Right atrium auricular region (tissue), 2 donors: ENCODE data around the gene ATP2A3. TPM values are rescaled to one million over a fixed set of nuclear protein-coding genes. Genes with fewer than 3 reads are reported as not detected.

Experiments used
- DNase-seq: peaks from one replicate; pipeline ENCODE4 v3.0.0-alpha.2; 2019; ENCODE audit warnings: low spot score
- H3K27ac ChIP-seq, 2 donors: fragments of 200-600 bp; sonication (generic); 1 replicate in 1 of 2; 2 replicates in 1 of 2; pipeline ENCODE4 v1.5.1; 2016 to 2019
- H3K27me3 ChIP-seq, 2 donors: fragments of 200-600 bp; sonication (generic); one replicate each; pipeline versions ENCODE4 v1.5.1 to v1.6.0; 2017 to 2019
- H3K36me3 ChIP-seq: fragments of 200-600 bp; sonication (generic); one replicate; pipeline ENCODE4 v1.5.1; 2016
- H3K4me1 ChIP-seq, 2 donors: fragments of 200-600 bp; sonication (generic); one replicate each; pipeline versions ENCODE4 v1.5.1 to v1.6.0; 2017 to 2019
- H3K4me3 ChIP-seq, 2 donors: fragments of 200-600 bp; sonication (generic); 1 replicate in 1 of 2; 2 replicates in 1 of 2; pipeline ENCODE4 v1.5.1; 2017 to 2019; ENCODE audit warnings: mild to moderate bottlenecking in 1 of 2, moderate library complexity in 1 of 2
- H3K9me3 ChIP-seq, 2 donors: fragments of 200-600 bp; sonication (generic); one replicate each; pipeline ENCODE4 v1.5.1; 2019
- total RNA-seq, 2 donors: library from RNA; depleted of rRNA; stranded (reverse); fragments of >200 nt; gene quantifications; one replicate each; pipeline ENCODE4 v1.1.0, GENCODE V29; 2016
- TF ChIP-seq, protein P1 (sequence below), 2 donors: fragments of 200-600 bp; sonication (generic); IDR thresholded peaks; one replicate each; pipeline ENCODE4 v1.5.1; 2019; ENCODE audit warnings: antibody characterized with exemption in 2 of 2

Gene ATP2A3
- total RNA-seq, 2 donors from 2014 or later: 5.5 to 12.2 TPM

DNA sequence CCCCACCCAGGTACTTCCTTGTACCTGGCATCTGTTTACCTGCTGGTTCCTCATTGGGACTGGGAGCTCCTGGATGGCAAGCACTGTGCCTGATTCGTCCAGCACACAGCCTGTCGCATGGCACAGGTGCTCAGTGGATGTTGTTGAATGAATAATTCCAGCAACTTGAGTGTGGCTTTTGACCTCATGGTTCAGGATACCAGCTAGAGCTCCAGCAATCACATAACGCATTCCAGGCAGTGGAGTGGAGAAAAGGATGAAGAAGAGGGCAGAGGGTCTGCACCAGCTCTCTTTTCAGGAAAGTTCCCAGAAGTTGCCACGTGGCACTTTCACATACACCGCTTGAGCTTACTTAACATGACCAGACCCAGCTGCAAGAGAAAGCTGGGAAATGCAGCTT, 70.0 kb downstream of the ATP2A3 start:
- H3K9me3 ChIP-seq: no peaks in the 10 kb centered on the region
- TF ChIP-seq, protein P1, sequence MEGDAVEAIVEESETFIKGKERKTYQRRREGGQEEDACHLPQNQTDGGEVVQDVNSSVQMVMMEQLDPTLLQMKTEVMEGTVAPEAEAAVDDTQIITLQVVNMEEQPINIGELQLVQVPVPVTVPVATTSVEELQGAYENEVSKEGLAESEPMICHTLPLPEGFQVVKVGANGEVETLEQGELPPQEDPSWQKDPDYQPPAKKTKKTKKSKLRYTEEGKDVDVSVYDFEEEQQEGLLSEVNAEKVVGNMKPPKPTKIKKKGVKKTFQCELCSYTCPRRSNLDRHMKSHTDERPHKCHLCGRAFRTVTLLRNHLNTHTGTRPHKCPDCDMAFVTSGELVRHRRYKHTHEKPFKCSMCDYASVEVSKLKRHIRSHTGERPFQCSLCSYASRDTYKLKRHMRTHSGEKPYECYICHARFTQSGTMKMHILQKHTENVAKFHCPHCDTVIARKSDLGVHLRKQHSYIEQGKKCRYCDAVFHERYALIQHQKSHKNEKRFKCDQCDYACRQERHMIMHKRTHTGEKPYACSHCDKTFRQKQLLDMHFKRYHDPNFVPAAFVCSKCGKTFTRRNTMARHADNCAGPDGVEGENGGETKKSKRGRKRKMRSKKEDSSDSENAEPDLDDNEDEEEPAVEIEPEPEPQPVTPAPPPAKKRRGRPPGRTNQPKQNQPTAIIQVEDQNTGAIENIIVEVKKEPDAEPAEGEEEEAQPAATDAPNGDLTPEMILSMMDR (IDR thresholded peaks at IDR 0.05): no peak
- H3K27me3 ChIP-seq: no peaks in the 10 kb centered on the region
- H3K4me3 ChIP-seq: no peak overlapping the region
- peak overlapping the region; percentile 86 to 87 for H3K27ac ChIP-seq
- no peak for DNase-seq
- H3K36me3 ChIP-seq: no peaks in the 10 kb centered on the region
- H3K4me1 ChIP-seq: peaks cover 0 to 57% of the 10 kb centered on the region in 2 donors

DNA sequence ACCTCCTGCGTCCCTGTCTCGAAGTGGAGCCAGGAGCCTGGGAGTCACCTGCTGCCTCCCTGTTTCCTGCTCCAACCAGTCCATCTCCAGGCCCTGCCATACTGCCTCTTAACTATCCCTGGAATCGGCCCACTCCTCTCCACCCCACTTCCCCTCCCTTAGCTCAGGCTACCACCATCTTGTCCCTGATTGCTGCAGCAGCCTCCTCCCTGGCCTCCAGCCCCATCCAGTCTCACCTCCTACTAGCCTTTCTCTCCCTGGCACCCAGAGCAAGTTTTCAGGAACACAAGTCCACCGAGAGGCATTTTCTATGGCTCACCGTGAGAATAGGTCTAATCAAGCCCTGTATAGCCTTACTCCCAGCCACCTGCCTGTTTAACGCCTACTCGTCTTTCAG, 70.5 kb downstream of the ATP2A3 start:
- H3K9me3 ChIP-seq: no peaks in the 10 kb centered on the region
- H3K36me3 ChIP-seq: no peaks in the 10 kb centered on the region
- peak overlapping the region; percentile 60 to 73 for H3K4me3 ChIP-seq
- TF ChIP-seq, protein P1 (IDR thresholded peaks at IDR 0.05): no peak
- H3K27me3 ChIP-seq: no peaks in the 10 kb centered on the region
- H3K27ac ChIP-seq: peak overlapping the region; percentile 86 to 87
- no peak for DNase-seq
- peaks cover 0 to 62% of the 10 kb centered on the region in 2 donors for H3K4me1 ChIP-seq

DNA sequence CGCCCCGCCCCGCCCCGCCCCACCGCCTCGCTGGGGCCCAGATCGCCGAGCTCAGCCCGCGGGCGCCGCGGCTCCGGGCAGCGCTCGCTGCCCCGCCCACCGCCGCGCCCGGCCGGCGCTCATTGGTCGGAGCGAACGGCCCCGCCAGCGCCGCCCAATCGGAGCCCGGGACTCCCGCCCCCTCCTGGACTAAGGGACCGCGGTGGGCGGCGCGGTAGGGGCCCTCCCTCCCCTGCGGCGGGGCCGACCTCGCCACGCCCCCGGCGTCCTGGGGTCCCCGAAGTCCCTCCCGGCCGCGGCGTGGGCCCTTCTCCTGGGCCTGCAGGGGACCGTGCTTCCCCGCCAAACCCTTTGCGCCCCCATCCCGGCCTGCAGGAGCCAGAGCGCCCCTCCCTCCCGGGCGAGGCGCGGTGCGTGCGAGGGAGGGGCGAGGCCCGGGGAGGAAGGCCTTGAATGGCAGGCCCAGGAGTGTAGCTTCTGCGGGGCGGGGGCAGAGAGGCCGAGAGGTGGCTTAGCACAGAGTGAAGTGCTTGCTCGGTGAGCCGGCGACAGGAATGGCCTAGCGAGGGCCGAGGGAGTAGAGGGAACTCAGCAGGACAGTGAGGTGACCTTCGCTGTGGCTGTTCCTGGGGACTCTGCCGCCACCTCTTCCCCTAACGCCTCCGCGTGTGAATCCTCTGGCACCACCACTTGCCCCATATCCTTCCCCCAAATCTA, 71.1 kb downstream of the ATP2A3 start, which contains the start of gene CAMKK1:
Gene CAMKK1 (minus strand): TSS at position 51 of the 717 bp plus-strand sequence. CDS start 7,366 bp downstream, outside the sequence.
- Histone ChIP-seq H3K36me3 (no peaks in the 10 kb centered on the region), H3K4me1 (peaks cover 0 to 66% of the 10 kb centered on the region in 2 donors), H3K27ac (peak within 1 kb of the TSS; percentile 86 to 87), H3K27me3 (no peaks in the 10 kb centered on the region), H3K9me3 (no peaks in the 10 kb centered on the region), H3K4me3 (peak within 1 kb of the TSS; percentile 60 to 73)
- DNase-seq: peak; percentile 85
- TF ChIP-seq, protein P1 (IDR thresholded peaks at IDR 0.05): no peak

DNA sequence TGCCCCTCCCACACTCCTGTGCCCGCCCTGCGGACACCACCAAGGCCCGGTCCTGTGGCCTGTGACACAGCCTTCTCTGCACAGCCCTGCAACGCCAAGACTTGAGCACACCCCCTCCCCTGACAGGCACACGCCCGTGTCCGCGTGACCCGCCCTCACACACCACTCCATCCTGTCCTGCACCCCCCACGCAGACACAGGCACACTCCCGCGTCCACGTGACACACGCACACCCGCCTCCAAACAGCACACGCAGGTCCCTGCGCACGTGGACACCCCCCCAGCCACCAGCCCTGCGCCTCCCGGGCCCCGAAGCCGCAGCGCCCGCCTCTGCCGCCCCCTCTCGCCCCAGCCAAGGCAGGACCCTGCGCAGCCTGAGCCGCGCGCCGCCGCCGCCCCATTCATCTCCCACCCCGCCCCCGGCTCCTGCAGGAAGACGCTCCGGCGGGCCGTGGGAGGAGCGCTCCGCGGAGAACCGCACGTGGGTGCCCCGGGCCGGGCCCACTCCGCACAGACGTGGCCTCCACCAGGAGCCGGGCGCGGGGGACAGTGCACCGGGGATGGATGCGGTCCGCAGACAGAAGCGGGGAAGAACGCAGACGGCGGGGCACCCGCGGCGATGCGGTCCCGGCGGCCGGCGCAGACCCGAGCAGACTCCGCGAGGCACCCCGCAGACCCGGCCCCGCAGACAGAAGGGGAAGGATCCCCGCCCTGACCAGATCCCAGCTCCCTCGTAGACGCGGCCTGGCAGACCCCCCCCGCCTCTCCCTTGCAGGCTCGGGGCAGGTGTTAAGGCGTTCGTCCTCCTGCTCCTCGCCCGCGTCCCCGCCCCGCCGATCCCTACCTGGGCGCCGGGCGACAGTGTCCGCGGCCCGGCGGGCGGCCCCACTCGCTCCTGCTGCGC, 71.9 kb downstream of the ATP2A3 start:
- H3K9me3 ChIP-seq: no peaks in the 10 kb centered on the region
- no peaks in the 10 kb centered on the region for H3K27me3 ChIP-seq
- peak overlapping the region; percentile 55 to 73 for H3K4me3 ChIP-seq
- H3K4me1 ChIP-seq: peaks cover 0 to 74% of the 10 kb centered on the region in 2 donors
- peak; percentile 90 for DNase-seq
- TF ChIP-seq, protein P1 (IDR thresholded peaks at IDR 0.05): peak in 1 of 2 donors; percentile 33
- no peaks in the 10 kb centered on the region for H3K36me3 ChIP-seq
- peak overlapping the region; percentile 74 to 76 for H3K27ac ChIP-seq

DNA sequence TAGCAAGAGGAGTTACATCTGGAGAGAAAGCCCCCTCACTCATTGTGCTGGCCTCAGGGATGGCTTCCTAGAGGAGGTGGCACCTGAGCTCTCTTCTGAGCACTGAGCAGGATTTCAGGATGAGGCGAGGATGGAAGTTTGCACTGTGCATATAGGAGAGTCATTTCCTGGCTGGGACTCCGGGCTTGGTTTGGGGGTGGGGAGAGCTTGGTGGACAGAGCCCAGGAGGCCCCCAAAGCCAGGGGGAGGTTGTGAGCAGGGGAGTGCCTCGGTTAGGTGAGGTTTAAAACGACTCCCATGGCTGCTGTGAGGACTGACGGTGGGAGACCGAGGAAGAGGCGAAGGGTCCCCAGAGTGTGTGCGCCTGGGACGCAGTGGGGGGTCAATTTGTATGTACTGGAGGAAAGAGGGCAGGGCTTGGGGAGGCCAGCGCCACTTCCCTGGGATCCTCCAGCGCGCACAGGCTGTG, 72.6 kb downstream of the ATP2A3 start:
- TF ChIP-seq, protein P1 (IDR thresholded peaks at IDR 0.05): no peak
- no peak for DNase-seq
- H3K36me3 ChIP-seq: no peaks in the 10 kb centered on the region
- no peaks in the 10 kb centered on the region for H3K27me3 ChIP-seq
- peak overlapping the region; percentile 74 to 76 for H3K27ac ChIP-seq
- peak overlapping the region; percentile 55 to 73 for H3K4me3 ChIP-seq
- H3K4me1 ChIP-seq: peaks cover 0 to 81% of the 10 kb centered on the region in 2 donors
- no peaks in the 10 kb centered on the region for H3K9me3 ChIP-seq
